Erythroblast (primary cell): ENCODE results near the gene CPA4.

Source experiments
- DNase-seq, 2 experiments: peaks; one replicate each; lab custom pipeline; 2025; lab: John Stamatoyannopoulos, UW
- GATA1 ChIP-seq: IDR thresholded peaks from 2 replicates; pipeline ENCODE4 v1.6.1; 2011; ENCODE audit warnings: low read depth, mild to moderate bottlenecking, control low read depth, low read length, moderate library complexity
- POLR2A ChIP-seq: IDR thresholded peaks from 2 replicates; pipeline ENCODE4 v1.6.1; 2011; ENCODE audit warnings: mild to moderate bottlenecking, low read length

CPA4 gene

GRCh38 chr7:130351791-130352090, 58.8 kb downstream of the CPA4 start:
- TF ChIP-seq GATA1 (no peak), POLR2A (no peak)
- no peak for DNase-seq

DNA sequence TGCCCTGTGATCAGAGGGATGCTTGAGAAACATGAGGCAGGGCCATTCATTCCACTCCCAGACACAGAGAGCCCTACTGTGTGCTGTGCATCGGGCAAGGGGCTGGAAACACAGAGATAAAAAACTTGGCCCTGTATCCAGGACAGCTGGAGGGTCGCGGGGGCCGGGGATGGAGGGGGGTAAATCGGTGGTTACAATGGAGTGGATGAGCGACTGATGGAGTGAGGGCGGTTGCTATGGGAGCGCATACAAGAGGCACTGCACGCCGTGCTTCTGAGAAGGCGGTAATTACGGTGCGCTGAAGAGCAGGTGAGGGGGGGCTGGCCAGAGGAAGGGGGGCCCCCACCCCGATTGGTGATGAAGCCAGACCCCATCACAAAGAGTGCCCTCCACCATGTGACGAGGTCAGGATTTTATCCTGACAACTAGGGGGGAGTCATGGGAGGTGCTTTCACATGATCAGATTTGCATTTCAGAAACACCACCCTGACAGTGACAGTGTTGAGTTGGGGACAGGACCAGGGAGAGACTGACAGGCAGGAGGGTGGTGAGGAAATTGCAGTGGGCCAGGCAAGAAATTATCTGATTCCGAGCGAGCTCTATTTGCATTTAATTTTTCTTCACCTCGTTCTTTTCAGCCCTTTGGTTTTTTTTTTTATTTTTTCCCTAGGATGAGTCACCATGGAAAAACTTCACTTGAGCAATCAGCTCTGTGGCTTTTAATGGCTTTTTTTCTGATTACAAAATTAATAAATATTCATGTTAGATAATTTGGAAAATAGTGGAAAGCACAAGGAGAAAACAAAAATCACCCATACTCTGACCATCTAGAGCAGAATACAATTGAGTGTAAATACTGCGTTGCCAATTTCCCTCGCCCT, 59.5 kb downstream of the CPA4 start:
- TF ChIP-seq POLR2A = no peak
- no peak for TF ChIP-seq GATA1
- no peak for DNase-seq

DNA sequence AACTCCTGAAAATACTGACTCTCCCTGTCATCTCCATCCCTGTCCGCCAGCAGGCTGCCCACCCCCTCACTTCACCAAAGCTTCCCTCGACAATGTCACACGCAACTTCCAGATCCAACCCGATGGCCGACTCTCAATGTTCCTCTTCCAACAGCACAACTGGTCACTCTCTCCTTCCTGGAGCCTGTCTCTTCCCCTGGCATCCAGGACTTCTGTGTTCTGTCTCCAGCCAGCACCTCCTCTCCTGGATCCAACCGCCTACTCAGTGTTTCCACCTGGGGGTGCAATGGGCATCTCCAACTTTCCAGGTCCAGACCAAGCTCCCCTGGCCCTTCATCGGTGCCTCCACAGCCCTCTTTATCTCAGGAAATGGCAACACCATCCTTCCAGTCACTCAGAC, 60.2 kb downstream of the CPA4 start:
- TF ChIP-seq POLR2A (no peak), GATA1 (no peak)
- no peak for DNase-seq

DNA sequence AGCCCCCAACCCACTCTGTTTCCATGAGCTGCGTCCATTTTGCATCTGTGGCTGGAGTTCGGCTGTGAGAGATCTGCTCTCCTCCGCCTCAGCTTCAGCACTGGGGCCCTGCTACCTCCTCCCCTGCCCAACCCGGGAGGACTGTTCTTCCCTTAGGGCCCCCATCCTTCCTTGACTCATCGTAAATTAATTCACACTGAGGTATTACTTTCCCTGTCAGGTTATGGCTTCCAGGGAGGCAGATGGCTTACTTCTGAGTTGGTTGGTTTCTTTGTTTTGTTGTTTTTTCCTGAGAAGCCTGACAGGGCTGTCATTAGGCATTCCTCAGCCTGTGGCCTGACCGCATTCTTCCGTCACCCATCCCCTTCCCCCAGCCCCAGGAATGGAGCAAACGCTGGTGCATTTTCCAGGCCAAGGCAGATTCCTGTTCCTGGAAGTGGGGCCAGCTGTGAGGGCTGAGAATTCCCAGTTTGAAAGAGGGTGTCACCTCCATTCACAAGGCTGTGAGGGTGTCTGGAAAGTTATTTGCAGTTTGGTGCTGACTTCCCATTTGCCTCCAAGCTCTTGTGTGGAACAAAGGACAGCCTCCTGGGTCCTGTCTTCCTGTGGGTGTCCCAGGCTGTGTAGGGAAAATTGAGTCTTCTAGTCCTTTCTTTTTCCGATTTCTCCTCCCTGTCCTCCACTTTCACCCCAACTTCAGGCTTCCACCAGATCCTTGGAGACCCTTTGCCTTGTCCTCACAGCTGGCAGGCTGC, 63.3 kb downstream of the CPA4 start:
- no peak for TF ChIP-seq GATA1
- TF ChIP-seq POLR2A = no peak
- DNase-seq = no peak

GRCh38 chr7:130356876-130357611, 64.1 kb downstream of the CPA4 start:
- DNase-seq = no peak
- TF ChIP-seq GATA1 (no peak), POLR2A (no peak)

DNA sequence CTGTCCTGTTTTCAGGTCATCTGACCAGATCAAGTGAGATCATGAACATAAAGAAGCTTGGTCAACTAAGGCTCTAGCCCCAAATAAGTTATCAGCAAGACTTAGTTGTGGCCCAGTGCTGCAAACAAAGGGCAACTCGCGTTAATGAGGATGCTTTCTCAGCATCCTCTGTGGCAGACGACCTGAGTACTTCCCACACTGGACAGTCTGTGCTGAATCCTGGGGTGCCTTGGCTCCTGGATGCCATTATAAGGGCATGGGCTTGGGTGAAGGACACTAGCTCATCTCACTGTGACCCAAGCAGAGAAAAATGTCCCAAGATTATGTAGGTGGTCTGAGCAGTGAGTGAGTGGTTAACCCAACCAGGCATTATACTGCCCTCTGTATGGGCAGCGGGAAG, 65.5 kb downstream of the CPA4 start:
- TF ChIP-seq GATA1 (no peak), POLR2A (no peak)
- no peak for DNase-seq

- TF ChIP-seq POLR2A = no peak
- no peak for TF ChIP-seq GATA1
- no peak for DNase-seq
Observed at GRCh38 chr7:130359276-130359857, 66.4 kb downstream of the CPA4 start.

DNA sequence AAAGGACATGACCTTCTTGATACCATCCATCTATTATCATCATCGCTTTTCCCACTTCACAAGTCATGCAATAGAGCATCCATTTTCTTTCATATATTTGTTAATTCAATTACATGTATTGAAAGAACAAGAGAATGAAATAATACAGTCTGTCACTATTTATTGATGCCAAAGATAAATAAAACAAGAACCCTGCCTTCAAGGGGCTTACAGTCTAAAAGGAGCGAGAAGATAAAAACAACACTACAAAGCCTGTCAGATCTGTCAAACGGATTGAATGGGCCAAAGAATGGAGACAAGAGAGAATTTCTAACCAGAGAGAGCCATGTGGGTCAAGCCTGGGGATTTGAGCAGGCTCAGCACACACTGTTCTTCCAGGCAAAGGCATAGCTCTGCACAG, 67.6 kb downstream of the CPA4 start:
- no peak for DNase-seq
- no peak for TF ChIP-seq GATA1
- no peak for TF ChIP-seq POLR2A

DNA sequence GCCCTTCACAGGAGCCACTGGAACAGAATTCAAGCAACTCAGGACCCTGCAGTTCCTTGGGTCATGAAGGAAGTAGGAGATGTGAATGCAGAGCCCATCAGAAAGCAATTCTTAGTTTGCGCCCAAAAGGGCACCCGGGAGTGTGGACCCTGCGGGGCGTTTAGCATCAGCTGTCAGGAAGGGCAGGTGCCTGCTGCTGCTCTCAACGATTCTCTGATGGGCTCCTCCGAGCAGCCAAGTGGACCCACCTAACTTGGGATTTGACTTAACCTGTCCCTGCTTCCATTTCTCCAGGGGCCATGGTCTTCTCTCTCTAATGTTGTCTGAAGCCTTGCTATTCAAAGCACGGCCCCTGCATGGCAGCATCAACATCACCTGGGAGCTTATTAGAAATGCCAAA, 68.7 kb downstream of the CPA4 start:
- DNase-seq = no peak
- TF ChIP-seq GATA1 = no peak

- TF ChIP-seq POLR2A (no peak), GATA1 (no peak)
- DNase-seq = no peak
Observed at GRCh38 chr7:130362251-130362816, 69.4 kb downstream of the CPA4 start.

DNA sequence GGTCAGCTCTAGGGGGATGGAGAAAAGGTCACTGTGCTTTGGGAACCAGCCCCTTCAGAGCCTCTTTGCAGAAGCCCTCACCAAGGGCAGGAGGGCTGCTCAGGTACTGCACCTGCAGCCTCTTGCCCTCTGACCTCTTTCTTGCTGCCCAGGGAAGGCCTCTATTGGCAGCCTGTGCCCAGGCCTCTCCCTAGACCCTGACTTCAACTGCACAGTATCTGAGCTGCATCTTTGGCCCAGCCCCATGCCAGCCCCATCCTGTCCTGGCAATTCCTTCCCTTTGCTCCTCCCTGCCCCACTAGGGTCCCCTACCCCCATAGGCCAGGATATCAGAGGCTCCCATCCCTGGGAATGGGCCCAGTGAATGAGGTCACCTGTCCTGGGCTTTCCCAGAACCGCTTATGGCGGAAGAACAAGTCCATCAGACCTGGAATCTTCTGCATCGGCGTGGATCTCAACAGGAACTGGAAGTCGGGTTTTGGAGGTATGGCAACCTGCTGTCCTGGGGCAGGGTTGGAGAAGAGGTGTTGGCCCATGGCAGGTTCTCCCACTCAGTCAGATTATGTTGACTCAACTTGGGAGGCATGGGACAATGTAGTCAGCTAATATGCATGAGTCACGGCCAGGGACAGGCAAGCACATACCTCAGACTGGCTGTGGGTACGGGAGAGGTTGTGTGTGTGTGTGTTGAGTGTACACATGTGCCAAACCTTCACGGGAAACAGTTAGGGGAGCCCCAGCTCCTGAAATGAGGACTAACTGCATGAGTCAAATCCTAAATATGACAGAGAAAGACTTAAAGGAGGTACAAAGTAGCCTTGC, 70.3 kb downstream of the CPA4 start:
- TF ChIP-seq GATA1 = no peak
- TF ChIP-seq POLR2A = no peak
- no peak for DNase-seq

- no peak for DNase-seq
- TF ChIP-seq POLR2A (no peak), GATA1 (no peak)
Observed at GRCh38 chr7:130364451-130364850, 71.5 kb downstream of the CPA4 start.

- no peak for DNase-seq
- no peak for TF ChIP-seq POLR2A
- TF ChIP-seq GATA1 = no peak
Observed at GRCh38 chr7:130365088-130365487, 72.1 kb downstream of the CPA4 start.
